Measurements from ENCODE around the gene PRDX6.

Gene PRDX6

DNA sequence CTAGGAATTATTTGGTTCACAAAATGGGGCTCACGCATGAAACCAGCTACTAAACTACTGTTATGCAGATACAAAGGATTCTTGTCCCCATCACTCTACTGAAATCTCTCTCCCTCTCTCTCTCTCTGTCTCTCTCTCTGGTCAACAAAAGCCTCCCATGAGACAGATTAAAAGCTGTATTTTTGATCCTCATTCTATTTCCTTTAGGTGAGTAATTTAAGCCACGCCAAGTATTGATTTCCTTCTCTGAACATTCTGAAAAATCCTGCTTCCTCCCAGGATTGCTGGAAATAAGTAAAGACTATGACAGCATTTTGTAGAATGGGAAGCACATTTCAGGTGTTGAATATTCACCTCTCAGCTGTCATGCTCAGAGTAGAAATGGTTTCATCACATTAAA lies 43.7 kb downstream of the PRDX6 start:
- TF ChIP-seq POLR2AphosphoS5 (IDR thresholded peaks at IDR 0.05; ENCODE audit: low read depth, low read length) (no peak), SIN3A (IDR thresholded peaks at IDR 0.05; ENCODE audit: borderline replicate concordance, insufficient read depth, low read length) (no peak), TAF1 (IDR thresholded peaks at IDR 0.05; ENCODE audit: borderline replicate concordance, insufficient read depth, low read length) (no peak), FOXP2 (optimal IDR thresholded peaks at IDR 0.05; ENCODE audit: borderline replicate concordance, extremely low read depth, extremely low read length, insufficient read depth) (no peak)
- TF ChIP-seq, protein P1, sequence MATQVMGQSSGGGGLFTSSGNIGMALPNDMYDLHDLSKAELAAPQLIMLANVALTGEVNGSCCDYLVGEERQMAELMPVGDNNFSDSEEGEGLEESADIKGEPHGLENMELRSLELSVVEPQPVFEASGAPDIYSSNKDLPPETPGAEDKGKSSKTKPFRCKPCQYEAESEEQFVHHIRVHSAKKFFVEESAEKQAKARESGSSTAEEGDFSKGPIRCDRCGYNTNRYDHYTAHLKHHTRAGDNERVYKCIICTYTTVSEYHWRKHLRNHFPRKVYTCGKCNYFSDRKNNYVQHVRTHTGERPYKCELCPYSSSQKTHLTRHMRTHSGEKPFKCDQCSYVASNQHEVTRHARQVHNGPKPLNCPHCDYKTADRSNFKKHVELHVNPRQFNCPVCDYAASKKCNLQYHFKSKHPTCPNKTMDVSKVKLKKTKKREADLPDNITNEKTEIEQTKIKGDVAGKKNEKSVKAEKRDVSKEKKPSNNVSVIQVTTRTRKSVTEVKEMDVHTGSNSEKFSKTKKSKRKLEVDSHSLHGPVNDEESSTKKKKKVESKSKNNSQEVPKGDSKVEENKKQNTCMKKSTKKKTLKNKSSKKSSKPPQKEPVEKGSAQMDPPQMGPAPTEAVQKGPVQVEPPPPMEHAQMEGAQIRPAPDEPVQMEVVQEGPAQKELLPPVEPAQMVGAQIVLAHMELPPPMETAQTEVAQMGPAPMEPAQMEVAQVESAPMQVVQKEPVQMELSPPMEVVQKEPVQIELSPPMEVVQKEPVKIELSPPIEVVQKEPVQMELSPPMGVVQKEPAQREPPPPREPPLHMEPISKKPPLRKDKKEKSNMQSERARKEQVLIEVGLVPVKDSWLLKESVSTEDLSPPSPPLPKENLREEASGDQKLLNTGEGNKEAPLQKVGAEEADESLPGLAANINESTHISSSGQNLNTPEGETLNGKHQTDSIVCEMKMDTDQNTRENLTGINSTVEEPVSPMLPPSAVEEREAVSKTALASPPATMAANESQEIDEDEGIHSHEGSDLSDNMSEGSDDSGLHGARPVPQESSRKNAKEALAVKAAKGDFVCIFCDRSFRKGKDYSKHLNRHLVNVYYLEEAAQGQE (IDR thresholded peaks at IDR 0.05; ENCODE audit: insufficient read depth in 1 of 2, low read depth in 2 of 2, low read length in 2 of 2): no peak

DNA sequence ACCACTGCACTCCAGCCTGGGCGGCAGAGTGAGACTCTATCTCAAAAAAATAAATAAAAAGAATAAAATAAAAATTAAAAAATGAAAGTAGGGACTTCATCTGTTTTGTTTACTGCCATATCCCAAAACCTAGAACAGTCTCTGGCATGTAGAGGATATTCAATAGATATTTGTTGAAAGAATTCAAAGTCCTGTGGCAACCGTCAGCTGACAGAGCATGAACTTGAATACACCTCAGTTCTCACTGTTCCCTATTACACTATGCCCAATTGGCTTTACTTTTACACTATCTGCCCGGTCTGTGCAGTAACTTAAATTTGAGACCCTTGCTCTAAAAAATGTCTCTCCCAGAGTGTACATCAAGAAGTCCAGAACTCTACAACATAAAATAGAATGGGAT lies 46.2 kb downstream of the PRDX6 start:
- no peak for TF ChIP-seq SIN3A (IDR thresholded peaks at IDR 0.05; ENCODE audit: borderline replicate concordance, insufficient read depth, low read length)
- TF ChIP-seq, protein P1 (IDR thresholded peaks at IDR 0.05; ENCODE audit: insufficient read depth in 1 of 2, low read depth in 2 of 2, low read length in 2 of 2): no peak
- TF ChIP-seq TAF1 (IDR thresholded peaks at IDR 0.05; ENCODE audit: borderline replicate concordance, insufficient read depth, low read length): no peak
- TF ChIP-seq POLR2AphosphoS5 (IDR thresholded peaks at IDR 0.05; ENCODE audit: low read depth, low read length): no peak
- no peak for TF ChIP-seq FOXP2 (optimal IDR thresholded peaks at IDR 0.05; ENCODE audit: borderline replicate concordance, extremely low read depth, extremely low read length, insufficient read depth)

- no peak for TF ChIP-seq SIN3A (IDR thresholded peaks at IDR 0.05; ENCODE audit: borderline replicate concordance, insufficient read depth, low read length)
- TF ChIP-seq FOXP2 (optimal IDR thresholded peaks at IDR 0.05; ENCODE audit: borderline replicate concordance, extremely low read depth, extremely low read length, insufficient read depth): no peak
- TF ChIP-seq TAF1 (IDR thresholded peaks at IDR 0.05; ENCODE audit: borderline replicate concordance, insufficient read depth, low read length): no peak
- TF ChIP-seq, protein P1 (IDR thresholded peaks at IDR 0.05; ENCODE audit: insufficient read depth in 1 of 2, low read depth in 2 of 2, low read length in 2 of 2): no peak
- TF ChIP-seq POLR2AphosphoS5 (IDR thresholded peaks at IDR 0.05; ENCODE audit: low read depth, low read length): no peak
Observed at GRCh38 chr1:173525926-173526325, 48.8 kb downstream of the PRDX6 start.

DNA sequence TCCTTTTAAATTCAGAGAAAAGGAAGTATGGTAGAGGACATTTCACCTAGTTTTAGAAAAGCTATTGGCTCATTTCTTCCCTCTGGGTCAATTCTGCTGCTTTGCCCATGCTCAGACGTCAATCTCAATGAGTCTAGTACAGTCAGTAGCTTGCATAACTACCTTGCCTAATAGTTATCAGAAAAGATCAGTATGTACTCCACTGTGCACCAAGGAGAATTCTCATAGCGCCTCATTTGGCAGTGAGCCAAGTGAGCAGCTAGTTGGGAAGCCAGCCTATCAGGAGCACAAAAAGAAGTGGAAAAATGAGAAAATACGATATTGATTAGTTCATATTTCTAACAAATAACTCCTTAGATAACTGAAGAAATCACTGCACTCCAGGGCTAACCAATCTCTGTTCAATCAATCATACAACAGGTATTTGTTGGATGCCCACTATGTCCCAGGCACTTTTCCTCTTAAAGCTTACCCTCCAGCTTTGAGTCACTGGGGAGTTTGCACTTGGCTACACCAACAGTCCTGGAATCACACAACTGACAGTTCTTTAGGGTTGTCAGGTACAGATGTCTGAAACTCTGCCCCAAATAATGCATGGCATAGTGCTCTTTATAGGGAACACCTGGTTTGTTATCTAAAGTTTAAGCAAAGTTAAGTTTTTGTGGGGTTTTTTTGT lies 50.2 kb downstream of the PRDX6 start:
- no peak for TF ChIP-seq SIN3A (IDR thresholded peaks at IDR 0.05; ENCODE audit: borderline replicate concordance, insufficient read depth, low read length)

- no peak for TF ChIP-seq TAF1 (IDR thresholded peaks at IDR 0.05; ENCODE audit: borderline replicate concordance, insufficient read depth, low read length)
- no peak for TF ChIP-seq SIN3A (IDR thresholded peaks at IDR 0.05; ENCODE audit: borderline replicate concordance, insufficient read depth, low read length)
- TF ChIP-seq, protein P1 (IDR thresholded peaks at IDR 0.05; ENCODE audit: insufficient read depth in 1 of 2, low read depth in 2 of 2, low read length in 2 of 2): no peak
Observed at GRCh38 chr1:173529106-173529505, 52.0 kb downstream of the PRDX6 start.
